ENCODE results near the gene SND1.

Gene SND1

DNA sequence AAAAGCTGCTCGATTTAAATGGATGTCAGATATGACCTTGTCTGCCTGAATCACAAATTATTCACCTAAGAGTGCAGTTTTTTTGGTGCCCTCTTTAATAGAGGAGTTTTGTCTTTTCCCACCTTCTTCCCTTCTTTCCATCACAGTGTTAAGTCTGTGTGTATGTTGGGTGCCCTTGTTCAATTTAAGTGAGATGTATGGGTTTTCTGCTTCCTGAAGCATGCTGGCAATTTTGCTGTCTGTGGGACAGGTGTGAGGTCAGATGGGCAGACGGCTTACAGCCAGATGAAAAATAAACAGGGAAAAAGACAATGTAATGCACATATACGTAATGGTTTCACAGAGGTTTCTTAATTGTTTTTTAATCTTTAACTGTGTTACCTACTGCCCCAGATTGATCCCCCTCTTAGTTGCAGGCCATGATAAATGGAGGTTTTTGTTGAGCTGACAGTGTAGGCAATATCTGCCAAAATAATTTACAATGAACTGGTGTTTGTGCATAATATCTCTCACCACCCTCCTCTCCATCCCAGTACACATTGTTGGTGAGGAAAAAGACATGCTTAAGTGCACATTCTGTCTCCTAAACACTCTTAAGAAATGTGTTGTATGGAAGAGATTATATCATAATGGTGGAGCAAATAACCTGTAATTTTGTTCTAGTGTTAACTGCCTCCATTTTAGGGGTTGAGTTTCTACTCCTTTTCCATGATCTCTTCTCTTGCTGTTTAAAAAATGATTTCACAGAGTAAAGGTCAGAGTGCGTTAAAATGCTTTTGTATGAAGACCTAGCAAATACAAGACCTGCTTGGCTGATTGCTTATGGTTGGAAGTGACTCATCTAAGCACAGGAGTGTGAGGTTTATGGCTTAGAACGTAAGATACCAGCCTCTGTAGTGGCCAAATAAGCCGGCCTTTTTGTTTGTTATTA is 255.4 kb downstream of the SND1 start:
- no peak for DNase-seq (ENCODE audit: low spot score)

DNA sequence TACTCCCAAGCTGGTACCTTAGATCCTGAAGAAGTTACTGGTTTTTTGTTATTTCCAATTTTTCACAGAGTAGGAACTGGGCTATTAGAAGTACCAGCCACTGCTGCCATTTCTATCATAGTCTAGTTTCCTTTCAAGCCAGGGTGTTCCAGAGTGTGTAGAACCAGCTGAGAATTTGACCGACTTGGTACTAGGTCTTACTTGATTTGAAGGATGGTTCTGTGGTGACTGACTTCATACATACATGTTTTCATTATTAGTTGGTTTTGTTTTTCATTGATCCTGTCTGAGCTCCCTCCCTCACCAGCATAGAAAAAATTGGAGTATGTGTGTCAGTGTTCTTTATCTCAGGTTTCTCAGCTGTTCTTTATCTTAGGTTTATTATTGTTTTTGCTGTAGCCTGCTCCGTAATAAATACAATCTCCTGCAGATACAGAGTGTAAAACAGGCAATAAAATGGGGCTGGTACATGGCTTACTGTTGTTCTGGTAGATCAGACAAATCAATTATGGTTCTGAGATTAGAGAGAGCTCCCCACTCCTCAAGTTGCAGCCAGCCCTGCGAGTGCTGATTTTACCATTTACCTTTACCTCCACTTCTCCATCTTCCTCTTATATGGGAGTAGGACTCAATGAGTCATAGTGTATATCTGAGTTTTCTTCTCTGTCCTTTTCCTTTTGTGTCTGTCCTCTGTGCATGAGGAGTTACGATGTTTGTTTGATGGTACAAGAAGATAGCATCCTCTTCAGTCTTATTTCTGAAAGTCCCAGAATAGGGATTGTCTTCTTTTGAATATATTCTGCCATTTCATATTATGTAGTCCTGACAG is 256.6 kb downstream of the SND1 start:
- no peak for DNase-seq (ENCODE audit: low spot score)

DNA sequence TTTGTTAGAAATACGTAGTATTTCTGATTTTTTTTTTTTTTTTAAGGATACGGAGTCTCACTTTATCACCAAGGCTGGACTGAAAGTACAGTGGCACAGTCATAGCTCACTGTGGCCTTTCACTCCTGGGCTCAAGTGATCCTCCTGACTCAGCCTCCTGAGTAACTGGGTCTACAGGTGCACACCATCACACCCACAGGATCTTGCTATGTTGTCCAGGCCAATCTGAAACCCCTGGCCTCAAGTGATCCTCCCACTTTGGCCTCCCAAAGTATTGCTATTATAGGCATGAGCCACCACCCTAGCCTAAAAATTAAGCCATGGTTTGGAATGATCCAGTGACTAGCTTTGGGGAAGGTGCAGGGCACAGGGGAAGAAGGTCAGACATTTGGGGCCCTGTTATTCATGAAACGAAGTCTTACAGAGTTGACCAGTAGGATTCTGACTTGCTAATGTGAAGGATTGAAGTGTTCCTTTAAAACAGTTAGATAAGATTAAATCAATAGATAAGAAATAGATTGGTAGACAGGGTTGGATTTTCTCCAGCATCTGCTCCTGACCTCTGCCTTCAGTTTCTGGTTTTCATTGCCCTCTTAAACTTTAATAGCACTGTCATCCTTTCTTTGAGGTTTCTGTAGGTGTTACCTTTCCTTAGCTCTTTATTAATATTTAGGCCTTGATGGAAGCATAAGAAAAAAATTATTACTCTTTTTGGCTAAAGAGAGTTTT is 257.6 kb downstream of the SND1 start:
- DNase-seq (ENCODE audit: low spot score) = no peak

DNA sequence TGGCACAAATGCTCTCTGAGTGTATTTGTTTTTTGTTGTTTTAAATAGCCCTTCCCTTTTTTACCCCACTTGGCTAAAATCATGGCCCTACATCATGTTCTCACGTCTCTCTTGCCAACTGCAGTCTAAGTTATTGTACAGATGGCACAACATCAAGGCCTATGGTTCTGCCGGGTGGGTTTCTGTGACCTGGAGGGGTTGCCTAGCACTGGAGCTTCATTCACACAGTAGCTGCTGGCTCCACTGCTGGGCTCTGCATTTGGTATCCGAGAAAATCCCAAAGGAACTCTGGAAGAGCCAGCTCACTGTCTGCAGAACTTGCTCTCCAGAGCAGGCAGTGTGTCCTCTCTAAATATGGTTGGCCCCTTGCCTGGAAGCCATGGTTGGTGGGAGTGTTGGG is 258.7 kb downstream of the SND1 start:
- DNase-seq (ENCODE audit: low spot score) = no peak

DNA sequence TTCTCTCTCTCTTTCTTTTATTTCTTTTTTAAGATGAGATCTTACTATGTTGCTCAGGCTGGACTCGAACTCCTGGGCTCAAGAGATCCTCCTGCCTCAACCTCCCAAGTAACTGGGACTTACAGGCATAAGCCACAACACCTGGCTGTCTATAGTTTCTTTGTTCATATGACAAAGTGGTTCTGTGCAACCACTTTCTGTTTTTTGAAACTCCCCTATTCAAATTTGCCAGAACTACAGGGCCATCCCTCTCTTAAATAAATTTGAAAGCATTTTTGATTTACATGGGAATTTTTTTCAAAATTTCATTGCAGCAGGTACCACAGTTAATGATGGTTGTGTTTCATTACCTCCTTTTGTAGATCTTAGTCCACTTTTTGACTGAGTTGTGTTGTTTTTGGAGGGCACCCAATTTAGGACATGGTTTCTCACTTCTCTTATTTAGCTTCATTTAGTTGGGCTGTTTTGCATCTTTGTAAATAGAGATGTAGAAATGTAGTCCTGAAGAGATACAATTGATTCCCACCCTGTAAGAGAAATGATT is 260.0 kb downstream of the SND1 start:
- no peak for DNase-seq (ENCODE audit: low spot score)

GRCh38 chr7:127912901-127913300 is 260.9 kb downstream of the SND1 start:
- DNase-seq (ENCODE audit: low spot score) = no peak

DNA sequence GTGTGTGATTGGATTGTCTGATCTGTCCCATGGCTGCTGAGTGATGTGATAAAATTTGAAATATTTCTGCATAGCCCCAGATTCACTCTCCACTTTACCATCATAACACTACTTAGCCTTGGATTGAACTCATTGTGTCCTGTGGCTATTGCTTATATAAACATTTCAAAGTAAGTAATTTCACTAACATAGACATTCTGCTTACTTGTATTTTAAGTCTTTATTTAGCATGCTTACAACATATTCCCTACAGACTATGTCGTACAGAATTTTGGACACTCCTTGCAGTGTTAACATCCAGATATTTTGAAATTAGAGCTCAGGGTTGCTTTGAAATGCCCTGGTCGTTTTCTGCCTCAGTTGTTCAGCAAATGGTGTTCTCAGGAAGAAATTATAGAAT is 261.7 kb downstream of the SND1 start:
- no peak for DNase-seq (ENCODE audit: low spot score)

DNA sequence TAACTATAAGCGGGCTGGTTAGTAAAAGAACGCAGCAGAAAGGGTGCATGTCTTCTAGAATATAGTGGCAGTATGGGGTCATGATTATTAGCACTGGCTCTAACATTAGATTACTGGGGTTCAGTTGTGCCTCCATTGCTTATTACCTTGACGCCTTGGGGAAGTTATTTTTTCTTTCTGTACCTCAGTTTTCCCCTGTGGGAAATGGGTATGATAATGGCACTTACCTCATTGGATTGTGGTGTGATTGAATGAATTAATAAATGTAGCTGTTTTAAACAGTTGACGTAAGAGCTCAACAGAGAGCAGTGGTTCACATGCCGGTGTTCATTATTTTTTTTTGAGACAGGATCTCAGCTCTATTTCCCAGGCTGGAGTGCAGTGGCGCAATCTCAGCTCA is 262.7 kb downstream of the SND1 start:
- no peak for DNase-seq (ENCODE audit: low spot score)

DNA sequence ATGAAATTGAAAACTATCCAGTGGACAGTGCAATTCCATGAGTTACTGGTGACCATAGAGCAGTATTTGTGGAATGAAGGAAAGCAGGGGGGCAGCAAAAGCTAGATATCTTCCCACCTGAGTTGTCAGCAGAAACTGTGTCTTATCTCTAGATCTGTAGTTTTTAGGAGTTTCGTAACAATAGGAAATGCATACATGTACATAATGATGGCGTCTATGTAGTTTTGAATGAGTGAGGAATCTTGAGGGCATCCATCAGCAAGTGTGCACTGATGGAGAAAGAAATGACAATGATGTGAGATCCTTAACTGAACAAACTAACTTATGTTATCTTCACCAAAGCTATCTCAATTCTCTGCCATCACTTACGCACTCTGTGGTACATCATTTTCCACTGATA is 264.7 kb downstream of the SND1 start:
- no peak for DNase-seq (ENCODE audit: low spot score)

GRCh38 chr7:127918130-127918529 is 266.1 kb downstream of the SND1 start:
- no peak for DNase-seq (ENCODE audit: low spot score)

DNA sequence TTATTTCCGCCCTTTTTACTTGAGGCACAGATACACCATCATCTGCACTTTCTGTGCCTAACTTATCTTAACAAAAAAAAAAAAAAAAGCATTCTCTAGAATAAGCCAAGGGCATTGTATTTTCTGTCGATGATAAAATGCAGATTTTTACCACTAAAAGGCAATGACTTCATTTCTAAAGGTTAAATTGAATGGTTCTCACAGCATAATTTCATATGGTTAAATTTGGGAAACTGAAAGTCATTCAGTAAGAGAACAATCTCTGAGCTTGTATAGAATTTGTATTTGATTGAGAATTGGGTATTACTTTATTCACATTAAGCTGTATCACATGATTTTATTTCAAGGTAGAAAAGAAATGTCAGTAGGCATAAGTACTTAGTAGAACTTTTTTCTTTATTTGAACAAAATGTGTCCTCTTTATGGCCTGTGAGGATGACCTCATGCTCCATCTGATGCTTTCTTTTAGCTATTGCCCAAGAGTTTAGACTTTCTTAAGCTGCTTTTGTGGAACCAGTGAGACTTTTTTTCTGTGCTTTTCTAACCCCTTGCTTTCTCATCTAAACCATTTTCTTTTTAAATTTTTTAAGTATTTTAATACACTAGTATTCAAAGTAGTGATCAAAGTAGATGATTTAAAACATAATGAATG is 268.9 kb downstream of the SND1 start:
- no peak for DNase-seq (ENCODE audit: low spot score)

- no peak for DNase-seq (ENCODE audit: low spot score)
Measured at GRCh38 chr7:127922656-127923055, 270.7 kb downstream of the SND1 start.

- DNase-seq (ENCODE audit: low spot score) = no peak
Measured at GRCh38 chr7:127924874-127925273, 272.9 kb downstream of the SND1 start.

DNA sequence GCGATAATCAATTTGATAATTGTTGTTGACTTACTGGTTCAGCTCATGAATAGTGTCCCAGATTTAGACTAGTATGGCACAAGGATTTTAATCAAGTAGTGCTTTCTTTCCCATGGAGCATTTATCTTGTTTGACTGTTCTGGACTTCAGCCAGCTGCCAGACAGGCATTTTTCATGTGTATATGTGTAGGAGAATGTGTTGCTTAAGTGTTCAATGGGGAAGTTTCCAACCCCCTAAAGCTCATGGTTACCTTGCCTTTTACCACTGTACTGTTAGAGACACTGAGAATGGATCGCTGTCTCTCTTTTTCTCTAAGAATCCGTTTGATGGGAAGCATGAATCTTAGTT is 275.3 kb downstream of the SND1 start:
- no peak for DNase-seq (ENCODE audit: low spot score)

GRCh38 chr7:127928222-127928621 is 276.2 kb downstream of the SND1 start:
- no peak for DNase-seq (ENCODE audit: low spot score)

- DNase-seq (ENCODE audit: low spot score) = no peak
Measured at GRCh38 chr7:127928852-127929251, 276.9 kb downstream of the SND1 start.

GRCh38 chr7:127930341-127931328 is 278.6 kb downstream of the SND1 start:
- DNase-seq (ENCODE audit: low spot score) = no peak

GRCh38 chr7:127932076-127932475 is 280.1 kb downstream of the SND1 start:
- no peak for DNase-seq (ENCODE audit: low spot score)

DNA sequence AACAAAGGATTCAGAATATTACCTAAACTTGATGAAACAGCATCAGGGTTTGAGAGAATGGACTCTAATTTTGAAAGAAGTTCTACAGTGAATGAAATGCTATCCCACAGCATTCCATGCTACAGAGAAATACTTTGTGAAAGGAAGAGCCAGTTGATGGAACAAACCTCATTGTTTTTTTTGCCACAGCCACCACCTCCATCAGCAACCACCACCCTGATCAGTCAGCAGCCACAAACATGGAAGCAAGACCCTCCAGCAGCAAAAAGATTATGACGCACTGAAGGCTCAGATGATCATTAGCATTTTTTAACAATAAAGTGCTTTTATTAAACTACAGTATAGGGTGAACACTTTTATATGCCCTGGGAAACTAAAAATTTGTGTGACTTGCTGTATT is 280.5 kb downstream of the SND1 start:
- DNase-seq (ENCODE audit: low spot score) = no peak

GRCh38 chr7:127933146-127933545 is 281.2 kb downstream of the SND1 start:
- no peak for DNase-seq (ENCODE audit: low spot score)

DNA sequence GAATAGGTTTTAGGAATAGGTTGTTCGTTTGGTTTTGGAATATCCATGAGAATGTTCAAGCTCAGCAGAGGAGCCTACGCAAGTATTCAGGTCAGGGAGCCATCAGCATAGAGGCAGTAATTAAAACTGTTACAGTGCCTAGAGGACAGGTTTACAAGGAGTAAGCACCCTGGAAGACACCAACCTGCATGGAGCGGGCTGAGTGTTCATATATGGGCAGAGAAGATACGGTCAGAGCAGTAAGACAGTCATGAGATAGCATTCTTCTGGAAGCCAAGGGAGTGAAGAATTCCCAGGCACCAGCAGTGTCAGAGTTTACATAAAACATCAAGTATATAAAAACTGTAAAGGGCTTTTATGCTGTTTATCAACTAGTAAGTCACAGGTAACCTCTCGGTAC is 282.7 kb downstream of the SND1 start:
- no peak for DNase-seq (ENCODE audit: low spot score)

All from left forelimb (tissue), 1 donor.